GM12874 (cell line): ENCODE data around the gene TOX2.

ENCODE experiments used
- CTCF ChIP-seq: IDR thresholded peaks from 2 replicates; pipeline ENCODE4 v1.5.1; 2011; ENCODE audit warnings: low read depth, mild to moderate bottlenecking, control low read depth, low read length, moderate library complexity; ENCODE audit not compliant: insufficient read depth

Gene TOX2

GRCh38 chr20:44023515-44024371, 109.1 kb downstream of the TOX2 start:
- no peak for TF ChIP-seq CTCF

- no peak for TF ChIP-seq CTCF
Observed at GRCh38 chr20:44024820-44025580, 110.3 kb downstream of the TOX2 start.

GRCh38 chr20:44025756-44026155, 111.1 kb downstream of the TOX2 start:
- TF ChIP-seq CTCF = no peak

DNA sequence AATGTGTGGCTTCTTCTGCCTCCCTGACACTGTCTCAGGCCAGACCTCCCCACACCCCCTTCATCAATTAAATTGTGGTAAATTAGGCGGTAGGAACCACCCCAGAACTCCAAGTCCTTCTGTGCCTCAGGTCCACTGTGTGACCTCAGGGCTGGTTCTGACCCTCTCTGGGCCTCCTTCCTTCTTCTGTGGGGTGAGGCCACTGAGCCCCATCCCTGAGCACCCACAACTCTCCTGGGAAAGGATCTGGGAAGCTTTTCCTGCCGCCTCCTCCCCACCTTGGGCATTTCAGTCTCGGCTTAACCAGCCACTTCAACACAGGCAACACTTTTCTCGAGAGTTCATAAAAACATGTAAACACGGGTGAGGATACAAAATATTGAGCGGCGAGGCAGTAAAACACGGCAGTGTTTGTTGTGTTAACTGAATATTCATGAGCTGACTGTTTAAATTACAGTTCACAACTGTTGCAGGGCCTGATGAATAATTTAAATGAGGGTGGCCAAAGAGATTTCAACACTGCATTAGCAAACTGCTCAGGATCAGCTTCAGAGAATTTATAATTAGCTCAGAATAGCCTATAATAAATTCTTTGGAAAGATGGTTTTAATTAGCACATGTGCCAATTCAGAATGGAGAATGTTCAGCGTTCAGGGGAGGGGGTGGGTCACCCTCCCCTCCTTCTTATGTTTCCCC, 112.1 kb downstream of the TOX2 start:
- TF ChIP-seq CTCF = no peak

DNA sequence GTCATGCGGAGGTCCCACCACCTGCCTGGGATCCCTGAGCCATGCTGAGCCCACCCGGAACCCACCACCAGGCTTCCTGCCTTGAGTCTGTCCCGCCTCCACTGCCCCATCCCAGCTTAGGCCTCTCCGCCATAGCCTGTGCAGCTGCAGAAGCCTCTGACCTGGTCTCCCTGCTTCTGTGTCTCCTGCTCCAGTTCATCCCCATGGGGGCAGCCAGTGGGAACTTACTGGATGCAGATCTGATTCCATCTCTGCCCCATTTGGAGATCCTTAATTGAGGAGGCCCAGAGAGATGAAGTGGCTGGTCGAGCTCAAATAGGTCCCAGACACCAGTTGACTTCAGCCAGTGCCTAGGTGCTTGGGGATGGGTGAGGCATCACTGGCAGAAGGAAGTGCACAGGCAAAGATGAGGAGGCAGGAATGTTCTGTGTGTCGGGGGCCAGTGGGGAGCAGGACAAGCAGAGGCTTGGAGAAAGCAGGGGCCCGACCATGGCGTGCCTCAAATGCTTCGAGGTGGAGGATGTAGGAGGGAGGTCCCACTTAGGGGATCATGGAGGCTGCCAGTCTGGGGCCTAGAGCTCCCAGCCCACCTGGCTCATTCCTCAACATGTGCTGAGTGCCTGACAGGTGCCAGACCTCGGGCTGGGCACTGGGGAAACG, 112.8 kb downstream of the TOX2 start:
- TF ChIP-seq CTCF = no peak

GRCh38 chr20:44028003-44028730, 113.5 kb downstream of the TOX2 start:
- TF ChIP-seq CTCF = no peak
